Measurements from ENCODE around the gene LCE7A. TPM values are rescaled to one million over a fixed set of nuclear protein-coding genes. Genes with fewer than 3 reads are reported as not detected.

Gene LCE7A
- total and polyA plus RNA-seq, 10 of the 15 experiments (the other 5 are each of a cell fraction or from before 2014, with no cell fraction given), result not detected

DNA sequence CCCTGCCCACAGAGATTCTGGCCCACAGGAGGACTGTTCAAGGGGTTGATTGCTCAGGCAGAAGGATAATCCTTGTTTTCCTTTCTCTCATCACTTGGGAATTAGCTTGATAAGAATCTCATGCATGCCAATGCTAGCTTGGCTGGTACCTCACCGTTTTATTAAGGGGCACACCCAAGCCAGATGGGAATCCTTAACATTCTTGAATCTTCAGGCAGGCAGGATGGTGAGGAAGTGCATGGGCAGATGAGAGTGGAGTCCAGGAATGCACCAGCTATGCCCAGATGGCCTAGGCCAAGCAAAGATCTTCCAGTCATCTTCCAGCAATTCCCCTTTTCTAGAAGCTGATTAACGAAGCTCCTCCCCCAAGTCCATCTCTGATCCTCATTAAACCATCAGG is 4.1 kb upstream of the LCE7A start:
- no peak overlapping the region for H2AFZ ChIP-seq (ENCODE audit: control insufficient read depth, low read depth, low read length)
- no peaks in the 10 kb centered on the region for H3K9me3 ChIP-seq (replicated peaks; ENCODE audit: control insufficient read depth, insufficient read depth, low read length)
- no peak overlapping the region for H3K4me3 ChIP-seq
- DNase-seq (ENCODE audit: low read depth, low spot score) (no peak), FAIRE-seq (no peak), ATAC-seq (no peak)
- no peak overlapping the region for H3K27ac ChIP-seq (ENCODE audit: control insufficient read depth, insufficient read depth)
- no peaks in the 10 kb centered on the region for H3K36me3 ChIP-seq (ENCODE audit: control insufficient read depth in 2 of 2, insufficient read depth in 2 of 2, low read length in 1 of 2)
- intact Hi-C loops (cut with micrococcal nuclease; ENCODE audit: unreplicated experiment) (no loop called here), in situ Hi-C loops (cut with MboI) (no loop called here)
- WGBS (ENCODE audit: insufficient coverage, insufficient replicate concordance, low lambda C conversion rate, missing lambda C conversion rate), result 0% methylated on average over 2 of the region's 2 CpGs
- no peaks in the 10 kb centered on the region for H3K27me3 ChIP-seq (replicated peaks in 1 of 2; ENCODE audit: control insufficient read depth in 2 of 2, insufficient read depth in 2 of 2, low read length in 1 of 2)
- no TSS peak for BruUV-seq (replicated peaks)
- CTCF ChIA-PET, result interaction anchor here (1.2 to 2.3 kb wide), 2 partner anchors 15 to 337 kb away, joined by 4 to 10 read pairs; no protein-coding TSS in a partner anchor
- H4K20me1 ChIP-seq (ENCODE audit: control insufficient read depth, insufficient read depth), result no peaks in the 10 kb centered on the region
- POLR2A ChIA-PET, result no interaction called here
- RAD21 ChIA-PET (ENCODE audit: unreplicated experiment), result no interaction called here
- no peak overlapping the region for H3K4me2 ChIP-seq (ENCODE audit: control insufficient read depth, insufficient read depth)
- TF ChIP-seq RFX5 (IDR thresholded peaks at IDR 0.05; ENCODE audit: low read depth, low read length) (no peak), SREBF2 (IDR thresholded peaks at IDR 0.05; ENCODE audit: low read length) (no peak), NFYB (IDR thresholded peaks at IDR 0.05; ENCODE audit: insufficient read depth, low read depth, low read length) (no peak)
- TF ChIP-seq, protein P1, sequence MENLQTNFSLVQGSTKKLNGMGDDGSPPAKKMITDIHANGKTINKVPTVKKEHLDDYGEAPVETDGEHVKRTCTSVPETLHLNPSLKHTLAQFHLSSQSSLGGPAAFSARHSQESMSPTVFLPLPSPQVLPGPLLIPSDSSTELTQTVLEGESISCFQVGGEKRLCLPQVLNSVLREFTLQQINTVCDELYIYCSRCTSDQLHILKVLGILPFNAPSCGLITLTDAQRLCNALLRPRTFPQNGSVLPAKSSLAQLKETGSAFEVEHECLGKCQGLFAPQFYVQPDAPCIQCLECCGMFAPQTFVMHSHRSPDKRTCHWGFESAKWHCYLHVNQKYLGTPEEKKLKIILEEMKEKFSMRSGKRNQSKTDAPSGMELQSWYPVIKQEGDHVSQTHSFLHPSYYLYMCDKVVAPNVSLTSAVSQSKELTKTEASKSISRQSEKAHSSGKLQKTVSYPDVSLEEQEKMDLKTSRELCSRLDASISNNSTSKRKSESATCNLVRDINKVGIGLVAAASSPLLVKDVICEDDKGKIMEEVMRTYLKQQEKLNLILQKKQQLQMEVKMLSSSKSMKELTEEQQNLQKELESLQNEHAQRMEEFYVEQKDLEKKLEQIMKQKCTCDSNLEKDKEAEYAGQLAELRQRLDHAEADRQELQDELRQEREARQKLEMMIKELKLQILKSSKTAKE (IDR thresholded peaks at IDR 0.05; ENCODE audit: low read depth, poor library complexity, severe bottlenecking), result no peak
- no peaks in the 10 kb centered on the region for H3K4me1 ChIP-seq (ENCODE audit: control insufficient read depth, insufficient read depth, low read length)
- H3K9ac ChIP-seq (ENCODE audit: control insufficient read depth, insufficient read depth, low read length), result no peak overlapping the region
- SMC1A ChIA-PET (ENCODE audit: uncharacterized antibody, unreplicated experiment), result interaction anchor here (1.0 to 1.6 kb wide), 3 partner anchors 11 to 17 kb away, joined by 3 to 4 read pairs (median 3); no protein-coding TSS in a partner anchor
- H3K79me2 ChIP-seq (ENCODE audit: control insufficient read depth, insufficient read depth, low read length), result no peaks in the 10 kb centered on the region

DNA sequence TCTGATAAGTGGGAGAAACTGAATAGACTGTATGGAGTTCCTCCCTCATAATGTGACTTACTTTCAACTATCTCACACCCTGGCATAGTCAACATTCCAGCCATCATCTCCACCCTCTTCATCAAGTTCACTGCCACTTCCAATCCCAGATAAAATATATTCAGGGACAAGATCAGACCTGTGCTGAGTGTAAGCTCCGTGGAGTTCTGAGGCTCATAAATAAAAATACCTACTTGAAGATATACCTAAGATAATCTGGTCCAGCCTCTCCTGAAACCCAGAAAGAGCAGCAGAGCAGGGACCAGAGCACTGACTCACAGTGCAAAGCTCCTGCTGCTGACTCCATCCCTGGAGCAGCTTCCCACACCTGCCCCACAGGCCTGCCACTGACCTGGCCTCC is 1.7 kb upstream of the LCE7A start:
- no TSS peak for BruUV-seq (replicated peaks)
- intact Hi-C loops (cut with micrococcal nuclease; ENCODE audit: unreplicated experiment) (no loop called here), in situ Hi-C loops (cut with MboI) (no loop called here)
- no peak for DNase-seq (ENCODE audit: low read depth, low spot score)
- H3K79me2 ChIP-seq (ENCODE audit: control insufficient read depth, insufficient read depth, low read length), result no peaks in the 10 kb centered on the region
- H3K9ac ChIP-seq (ENCODE audit: control insufficient read depth, insufficient read depth, low read length), result no peak overlapping the region
- H3K36me3 ChIP-seq (ENCODE audit: control insufficient read depth in 2 of 2, insufficient read depth in 2 of 2, low read length in 1 of 2), result no peaks in the 10 kb centered on the region
- no peak for FAIRE-seq
- ChIA-PET POLR2A (no interaction called here), CTCF (interaction anchor here (0.6 kb wide), 1 partner anchor 13 kb away, joined by 3 read pairs; no protein-coding TSS in a partner anchor), SMC1A (ENCODE audit: uncharacterized antibody, unreplicated experiment) (no interaction called here), RAD21 (ENCODE audit: unreplicated experiment) (no interaction called here)
- no peak overlapping the region for H3K4me3 ChIP-seq
- no peak overlapping the region for H3K4me2 ChIP-seq (ENCODE audit: control insufficient read depth, insufficient read depth)
- no peaks in the 10 kb centered on the region for H3K9me3 ChIP-seq (replicated peaks; ENCODE audit: control insufficient read depth, insufficient read depth, low read length)
- 28% methylated on average over 1 of the region's 1 CpG for WGBS (ENCODE audit: insufficient coverage, insufficient replicate concordance, low lambda C conversion rate, missing lambda C conversion rate)
- H3K27ac ChIP-seq (ENCODE audit: control insufficient read depth, insufficient read depth), result no peak overlapping the region
- H4K20me1 ChIP-seq (ENCODE audit: control insufficient read depth, insufficient read depth), result no peaks in the 10 kb centered on the region
- no peaks in the 10 kb centered on the region; a peak in 1 of 4 replicates for H3K27me3 ChIP-seq (replicated peaks in 1 of 2; ENCODE audit: control insufficient read depth in 2 of 2, insufficient read depth in 2 of 2, low read length in 1 of 2)
- H3K4me1 ChIP-seq (ENCODE audit: control insufficient read depth, insufficient read depth, low read length), result no peaks in the 10 kb centered on the region
- no peak overlapping the region for H2AFZ ChIP-seq (ENCODE audit: control insufficient read depth, low read depth, low read length)
- no peak for ATAC-seq
- TF ChIP-seq, protein P2, sequence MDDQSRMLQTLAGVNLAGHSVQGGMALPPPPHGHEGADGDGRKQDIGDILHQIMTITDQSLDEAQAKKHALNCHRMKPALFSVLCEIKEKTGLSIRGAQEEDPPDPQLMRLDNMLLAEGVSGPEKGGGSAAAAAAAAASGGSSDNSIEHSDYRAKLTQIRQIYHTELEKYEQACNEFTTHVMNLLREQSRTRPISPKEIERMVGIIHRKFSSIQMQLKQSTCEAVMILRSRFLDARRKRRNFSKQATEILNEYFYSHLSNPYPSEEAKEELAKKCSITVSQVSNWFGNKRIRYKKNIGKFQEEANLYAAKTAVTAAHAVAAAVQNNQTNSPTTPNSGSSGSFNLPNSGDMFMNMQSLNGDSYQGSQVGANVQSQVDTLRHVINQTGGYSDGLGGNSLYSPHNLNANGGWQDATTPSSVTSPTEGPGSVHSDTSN (IDR thresholded peaks at IDR 0.05; ENCODE audit: insufficient replicate concordance, low read depth, low read length), result no peak
- TF ChIP-seq, protein P3, sequence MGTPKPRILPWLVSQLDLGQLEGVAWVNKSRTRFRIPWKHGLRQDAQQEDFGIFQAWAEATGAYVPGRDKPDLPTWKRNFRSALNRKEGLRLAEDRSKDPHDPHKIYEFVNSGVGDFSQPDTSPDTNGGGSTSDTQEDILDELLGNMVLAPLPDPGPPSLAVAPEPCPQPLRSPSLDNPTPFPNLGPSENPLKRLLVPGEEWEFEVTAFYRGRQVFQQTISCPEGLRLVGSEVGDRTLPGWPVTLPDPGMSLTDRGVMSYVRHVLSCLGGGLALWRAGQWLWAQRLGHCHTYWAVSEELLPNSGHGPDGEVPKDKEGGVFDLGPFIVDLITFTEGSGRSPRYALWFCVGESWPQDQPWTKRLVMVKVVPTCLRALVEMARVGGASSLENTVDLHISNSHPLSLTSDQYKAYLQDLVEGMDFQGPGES (IDR thresholded peaks at IDR 0.05), result no peak
- TF ChIP-seq, protein P4, sequence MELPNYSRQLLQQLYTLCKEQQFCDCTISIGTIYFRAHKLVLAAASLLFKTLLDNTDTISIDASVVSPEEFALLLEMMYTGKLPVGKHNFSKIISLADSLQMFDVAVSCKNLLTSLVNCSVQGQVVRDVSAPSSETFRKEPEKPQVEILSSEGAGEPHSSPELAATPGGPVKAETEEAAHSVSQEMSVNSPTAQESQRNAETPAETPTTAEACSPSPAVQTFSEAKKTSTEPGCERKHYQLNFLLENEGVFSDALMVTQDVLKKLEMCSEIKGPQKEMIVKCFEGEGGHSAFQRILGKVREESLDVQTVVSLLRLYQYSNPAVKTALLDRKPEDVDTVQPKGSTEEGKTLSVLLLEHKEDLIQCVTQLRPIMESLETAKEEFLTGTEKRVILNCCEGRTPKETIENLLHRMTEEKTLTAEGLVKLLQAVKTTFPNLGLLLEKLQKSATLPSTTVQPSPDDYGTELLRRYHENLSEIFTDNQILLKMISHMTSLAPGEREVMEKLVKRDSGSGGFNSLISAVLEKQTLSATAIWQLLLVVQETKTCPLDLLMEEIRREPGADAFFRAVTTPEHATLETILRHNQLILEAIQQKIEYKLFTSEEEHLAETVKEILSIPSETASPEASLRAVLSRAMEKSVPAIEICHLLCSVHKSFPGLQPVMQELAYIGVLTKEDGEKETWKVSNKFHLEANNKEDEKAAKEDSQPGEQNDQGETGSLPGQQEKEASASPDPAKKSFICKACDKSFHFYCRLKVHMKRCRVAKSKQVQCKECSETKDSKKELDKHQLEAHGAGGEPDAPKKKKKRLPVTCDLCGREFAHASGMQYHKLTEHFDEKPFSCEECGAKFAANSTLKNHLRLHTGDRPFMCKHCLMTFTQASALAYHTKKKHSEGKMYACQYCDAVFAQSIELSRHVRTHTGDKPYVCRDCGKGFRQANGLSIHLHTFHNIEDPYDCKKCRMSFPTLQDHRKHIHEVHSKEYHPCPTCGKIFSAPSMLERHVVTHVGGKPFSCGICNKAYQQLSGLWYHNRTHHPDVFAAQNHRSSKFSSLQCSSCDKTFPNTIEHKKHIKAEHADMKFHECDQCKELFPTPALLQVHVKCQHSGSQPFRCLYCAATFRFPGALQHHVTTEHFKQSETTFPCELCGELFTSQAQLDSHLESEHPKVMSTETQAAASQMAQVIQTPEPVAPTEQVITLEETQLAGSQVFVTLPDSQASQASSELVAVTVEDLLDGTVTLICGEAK (IDR thresholded peaks at IDR 0.05; ENCODE audit: borderline replicate concordance), result no peak
- TF ChIP-seq KLF5 (IDR thresholded peaks at IDR 0.05; ENCODE audit: partially characterized antibody), result no peak
